GM12872 (cell line): ENCODE data around the gene OR2T2.
"Not testable (repeated sequence)": the region's sequence is repeated elsewhere in the genome, so short reads cannot be mapped to it uniquely, and the experiment has no call there.

Source experiments
- TF ChIP-seq, protein P1 (sequence below): IDR thresholded peaks from 3 replicates; pipeline ENCODE4 v1.5.1; 2011; ENCODE audit warnings: low read depth, mild to moderate bottlenecking, low read length, moderate library complexity; ENCODE audit not compliant: insufficient read depth

Gene OR2T2

GRCh38 chr1:248471154-248471553, 25.7 kb downstream of the OR2T2 start:
- TF ChIP-seq, protein P1, sequence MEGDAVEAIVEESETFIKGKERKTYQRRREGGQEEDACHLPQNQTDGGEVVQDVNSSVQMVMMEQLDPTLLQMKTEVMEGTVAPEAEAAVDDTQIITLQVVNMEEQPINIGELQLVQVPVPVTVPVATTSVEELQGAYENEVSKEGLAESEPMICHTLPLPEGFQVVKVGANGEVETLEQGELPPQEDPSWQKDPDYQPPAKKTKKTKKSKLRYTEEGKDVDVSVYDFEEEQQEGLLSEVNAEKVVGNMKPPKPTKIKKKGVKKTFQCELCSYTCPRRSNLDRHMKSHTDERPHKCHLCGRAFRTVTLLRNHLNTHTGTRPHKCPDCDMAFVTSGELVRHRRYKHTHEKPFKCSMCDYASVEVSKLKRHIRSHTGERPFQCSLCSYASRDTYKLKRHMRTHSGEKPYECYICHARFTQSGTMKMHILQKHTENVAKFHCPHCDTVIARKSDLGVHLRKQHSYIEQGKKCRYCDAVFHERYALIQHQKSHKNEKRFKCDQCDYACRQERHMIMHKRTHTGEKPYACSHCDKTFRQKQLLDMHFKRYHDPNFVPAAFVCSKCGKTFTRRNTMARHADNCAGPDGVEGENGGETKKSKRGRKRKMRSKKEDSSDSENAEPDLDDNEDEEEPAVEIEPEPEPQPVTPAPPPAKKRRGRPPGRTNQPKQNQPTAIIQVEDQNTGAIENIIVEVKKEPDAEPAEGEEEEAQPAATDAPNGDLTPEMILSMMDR = no peak

DNA sequence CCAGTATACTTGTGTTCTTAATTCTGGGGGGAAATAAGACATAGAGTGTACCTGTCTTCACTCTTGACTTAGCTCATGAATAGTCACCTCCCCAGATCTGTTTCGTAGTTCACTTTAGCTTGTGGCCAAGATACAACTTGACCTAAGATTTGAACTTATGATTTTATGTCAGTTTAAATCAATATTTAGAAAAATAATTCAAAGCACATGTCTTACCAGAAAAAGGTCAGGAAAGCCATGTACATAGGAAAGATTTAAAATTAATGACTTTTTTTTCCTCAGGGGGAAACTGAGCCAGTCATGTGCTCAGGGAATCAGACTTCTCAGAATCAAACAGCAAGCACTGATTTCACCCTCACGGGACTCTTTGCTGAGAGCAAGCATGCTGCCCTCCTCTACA, 27.6 kb downstream of the OR2T2 start, which contains the start of gene OR2T3:
Gene OR2T3, plus strand, starts transcription at position 301 of the 400 bp plus-strand sequence. Its CDS starts 0 bp downstream, at position 301.
- TF ChIP-seq, protein P1 = not testable (repeated sequence)

DNA sequence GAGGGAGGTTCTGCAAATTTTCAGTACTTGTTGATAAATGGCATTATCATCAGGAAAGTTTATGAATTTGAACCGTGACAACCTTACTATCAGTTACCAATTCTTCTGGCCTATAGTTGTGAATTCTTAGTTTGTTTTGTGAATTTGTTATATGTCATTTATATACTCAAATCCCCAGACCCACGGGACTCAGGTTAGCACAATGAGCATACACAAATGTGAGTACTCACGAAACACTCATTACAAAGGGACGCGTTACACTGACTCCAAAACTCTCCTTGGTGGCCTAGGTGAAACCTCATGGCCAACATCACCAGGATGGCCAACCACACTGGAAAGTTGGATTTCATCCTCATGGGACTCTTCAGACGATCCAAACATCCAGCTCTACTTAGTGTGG, 42.9 kb downstream of the OR2T2 start, which contains the start of gene OR2T5:
Gene OR2T5, plus strand, starts transcription at position 301 of the 400 bp plus-strand sequence. Its CDS starts 0 bp downstream, at position 301.
- TF ChIP-seq, protein P1 = not testable (repeated sequence)
